MM.1S (cell line): ENCODE measurements around the gene S100P.

Source experiments
- DNase-seq: peaks from one replicate; pipeline ENCODE4 v3.0.0-alpha.2; 2015
- H2AFZ ChIP-seq: fragments of 300-600 bp; sonication (generic); 2 replicates; pipeline ENCODE4 v1.6.0; 2016; ENCODE audit warnings: antibody characterized with exemption, low read length
- H3F3A ChIP-seq: fragments of 300-600 bp; sonication (generic); 2 replicates; pipeline ENCODE4 v1.6.1; 2016; ENCODE audit warnings: mild to moderate bottlenecking, antibody characterized with exemption, low read length, moderate library complexity, mixed read lengths; ENCODE audit not compliant: insufficient read depth
- H3K27ac ChIP-seq: fragments of 300-600 bp; sonication (generic); 2 replicates; pipeline ENCODE4 v1.5.1; 2016; ENCODE audit warnings: mild to moderate bottlenecking, low read length
- H3K27me3 ChIP-seq: fragments of 300-600 bp; sonication (generic); replicated peaks from 2 replicates; pipeline ENCODE4 v1.6.0; 2016; ENCODE audit warnings: low read length; ENCODE audit not compliant: insufficient read depth
- H3K36me3 ChIP-seq: fragments of 300-600 bp; sonication (generic); replicated peaks from 2 replicates; pipeline ENCODE4 v1.6.1; 2016; ENCODE audit warnings: mild to moderate bottlenecking, low read length, mixed read lengths; ENCODE audit not compliant: insufficient read depth
- H3K4me1 ChIP-seq: fragments of 300-600 bp; sonication (generic); 2 replicates; pipeline ENCODE4 v1.6.1; 2016; ENCODE audit warnings: low read length, mixed read lengths
- H3K4me2 ChIP-seq: fragments of 300-600 bp; sonication (generic); 2 replicates; pipeline ENCODE4 v1.6.0; 2016; ENCODE audit warnings: low read depth, low read length
- H3K4me3 ChIP-seq: fragments of 300-600 bp; sonication (generic); 2 replicates; pipeline ENCODE4 v1.5.1; 2016; ENCODE audit warnings: low read length, mixed read lengths
- H3K79me2 ChIP-seq: fragments of 300-600 bp; sonication (generic); 2 replicates; pipeline ENCODE4 v1.6.1; 2016; ENCODE audit warnings: mixed run types, low read length, mixed read lengths
- H3K9ac ChIP-seq: fragments of 300-600 bp; sonication (generic); 2 replicates; pipeline ENCODE4 v1.6.1; 2016; ENCODE audit warnings: low read length, mixed read lengths
- H3K9me2 ChIP-seq: fragments of 300-600 bp; sonication (generic); replicated peaks from 2 replicates; pipeline ENCODE4 v1.6.1; 2016; ENCODE audit warnings: mild to moderate bottlenecking, low read length, mixed read lengths; ENCODE audit not compliant: insufficient read depth
- H3K9me3 ChIP-seq: fragments of 300-600 bp; sonication (generic); replicated peaks from 2 replicates; pipeline ENCODE4 v1.6.1; 2016; ENCODE audit warnings: mild to moderate bottlenecking, low read length, mixed read lengths; ENCODE audit not compliant: insufficient read depth
- H4K20me1 ChIP-seq: fragments of 300-600 bp; sonication (generic); 2 replicates; pipeline ENCODE4 v1.6.1; 2016; ENCODE audit warnings: mild to moderate bottlenecking, low read length, moderate library complexity, mixed read lengths; ENCODE audit not compliant: insufficient read depth
- CTCF ChIP-seq: fragments of 300-600 bp; sonication (generic); IDR thresholded peaks from 2 replicates; pipeline ENCODE4 v1.5.1; 2016; ENCODE audit warnings: antibody characterized with exemption, low read length, mixed read lengths
- EZH2 ChIP-seq: fragments of 300-600 bp; sonication (generic); optimal IDR thresholded peaks from 2 replicates; pipeline ENCODE3; 2017; ENCODE audit warnings: low read depth, mild to moderate bottlenecking, antibody characterized with exemption, low read length, mixed read lengths
- EZH2phosphoT487 ChIP-seq: fragments of 300-600 bp; sonication (generic); IDR thresholded peaks from 2 replicates; pipeline ENCODE4 v1.6.1; 2018; ENCODE audit warnings: antibody characterized with exemption, low read length

S100P gene

GRCh38 chr4:6684656-6685055 is 9.0 kb upstream of the S100P start:
- Histone ChIP-seq H3K79me2 (no peaks in the 10 kb centered on the region), H3K36me3 (no peaks in the 10 kb centered on the region), H3K4me2 (no peak overlapping the region), H3K4me3 (no peak overlapping the region), H3K27ac (no peak overlapping the region), H3K9me2 (no peaks in the 10 kb centered on the region), H3K4me1 (no peaks in the 10 kb centered on the region), H3K9me3 (no peaks in the 10 kb centered on the region), H2AFZ (no peak overlapping the region), H3K27me3 (peaks cover 24% of the 10 kb centered on the region), H4K20me1 (no peaks in the 10 kb centered on the region), H3K9ac (no peak overlapping the region), H3F3A (no peaks in the 10 kb centered on the region)
- no peak for DNase-seq
- TF ChIP-seq EZH2phosphoT487 (no peak), CTCF (no peak), EZH2 (no peak)

- Histone ChIP-seq H3K4me2 (no peak overlapping the region), H3K9me2 (no peaks in the 10 kb centered on the region), H2AFZ (no peak overlapping the region), H3K4me1 (no peaks in the 10 kb centered on the region), H3K9ac (no peak overlapping the region), H3K9me3 (no peaks in the 10 kb centered on the region), H3K27ac (no peak overlapping the region), H3K36me3 (no peaks in the 10 kb centered on the region), H3K79me2 (no peaks in the 10 kb centered on the region), H3F3A (no peaks in the 10 kb centered on the region), H3K27me3 (peaks cover 24% of the 10 kb centered on the region), H3K4me3 (no peak overlapping the region), H4K20me1 (no peaks in the 10 kb centered on the region)
- DNase-seq = no peak
- TF ChIP-seq CTCF = no peak
- TF ChIP-seq EZH2 = no peak
- TF ChIP-seq EZH2phosphoT487 = no peak
Measured at GRCh38 chr4:6686104-6686787, 7.4 kb upstream of the S100P start.

GRCh38 chr4:6687947-6688878 is 5.5 kb upstream of the S100P start:
- Histone ChIP-seq H2AFZ (no peak overlapping the region), H4K20me1 (no peaks in the 10 kb centered on the region), H3K36me3 (no peaks in the 10 kb centered on the region), H3K27ac (no peak overlapping the region), H3K9me3 (no peaks in the 10 kb centered on the region), H3K4me3 (no peak overlapping the region), H3K4me1 (no peaks in the 10 kb centered on the region), H3K9me2 (no peaks in the 10 kb centered on the region), H3F3A (no peaks in the 10 kb centered on the region), H3K27me3 (peaks cover 24% of the 10 kb centered on the region), H3K79me2 (no peaks in the 10 kb centered on the region), H3K4me2 (no peak overlapping the region), H3K9ac (no peak overlapping the region)
- no peak for DNase-seq
- no peak for TF ChIP-seq CTCF
- no peak for TF ChIP-seq EZH2phosphoT487
- TF ChIP-seq EZH2 = no peak
